HG03457 (cell line): ENCODE results near the gene PSAP.

Experiments
- ATAC-seq: cut with Tn5 transposase; IDR thresholded peaks from one replicate; pipeline ENCODE4 v1.9.1; 2021; ENCODE audit warnings: moderate number of reproducible peaks; ENCODE audit not compliant: unreplicated experiment

The PSAP gene

DNA sequence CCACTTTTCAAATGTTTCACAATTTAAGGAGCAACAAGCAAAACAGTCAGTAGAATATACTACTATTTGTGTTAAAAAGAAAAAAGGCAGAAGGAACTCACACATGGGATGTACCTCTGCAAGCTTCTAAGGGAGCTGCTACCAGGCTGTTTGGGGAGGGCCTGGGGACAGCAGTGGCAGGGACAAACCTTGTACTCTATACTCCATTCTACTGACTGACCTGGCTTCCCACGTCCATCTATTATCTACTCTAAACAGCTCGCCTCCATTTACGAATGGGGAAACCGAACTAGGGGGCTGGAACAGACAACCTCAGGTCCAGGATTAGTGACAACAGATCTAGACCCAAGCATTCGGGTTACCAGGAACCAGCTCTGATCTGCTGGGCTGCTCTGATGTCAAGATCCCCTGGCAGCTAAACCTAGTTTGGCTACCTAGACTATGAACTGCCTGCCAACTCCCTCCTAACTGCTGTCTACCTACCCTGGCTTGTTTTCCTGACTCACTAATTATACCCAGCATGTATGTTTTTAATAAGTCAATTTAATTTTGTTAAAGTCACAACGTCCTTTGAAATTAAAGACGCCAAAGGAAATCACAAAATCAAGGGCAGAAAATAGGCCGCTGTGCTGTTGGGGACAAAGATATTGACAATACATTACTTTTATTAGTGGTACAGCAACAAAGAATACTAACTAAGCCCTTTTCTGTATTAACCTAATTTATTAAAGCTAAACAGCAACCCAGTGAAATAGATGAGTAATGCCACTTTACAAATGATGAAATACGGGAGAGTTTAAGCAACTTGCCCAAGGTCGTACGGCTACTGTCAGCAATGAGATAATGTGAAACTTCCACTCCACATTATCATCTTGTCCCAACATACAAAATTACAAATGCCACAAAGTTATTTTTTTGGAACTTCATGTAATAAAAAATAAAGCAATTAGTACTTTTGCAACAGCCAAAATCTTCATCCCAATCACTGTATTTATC, 5.3 kb downstream of the PSAP start:
- ATAC-seq, result no peak

GRCh38 chr10:71844695-71845094, 6.4 kb downstream of the PSAP start:
- ATAC-seq, result no peak

- ATAC-seq, result no peak
Measured at GRCh38 chr10:71844084-71844483, 7.0 kb downstream of the PSAP start.

DNA sequence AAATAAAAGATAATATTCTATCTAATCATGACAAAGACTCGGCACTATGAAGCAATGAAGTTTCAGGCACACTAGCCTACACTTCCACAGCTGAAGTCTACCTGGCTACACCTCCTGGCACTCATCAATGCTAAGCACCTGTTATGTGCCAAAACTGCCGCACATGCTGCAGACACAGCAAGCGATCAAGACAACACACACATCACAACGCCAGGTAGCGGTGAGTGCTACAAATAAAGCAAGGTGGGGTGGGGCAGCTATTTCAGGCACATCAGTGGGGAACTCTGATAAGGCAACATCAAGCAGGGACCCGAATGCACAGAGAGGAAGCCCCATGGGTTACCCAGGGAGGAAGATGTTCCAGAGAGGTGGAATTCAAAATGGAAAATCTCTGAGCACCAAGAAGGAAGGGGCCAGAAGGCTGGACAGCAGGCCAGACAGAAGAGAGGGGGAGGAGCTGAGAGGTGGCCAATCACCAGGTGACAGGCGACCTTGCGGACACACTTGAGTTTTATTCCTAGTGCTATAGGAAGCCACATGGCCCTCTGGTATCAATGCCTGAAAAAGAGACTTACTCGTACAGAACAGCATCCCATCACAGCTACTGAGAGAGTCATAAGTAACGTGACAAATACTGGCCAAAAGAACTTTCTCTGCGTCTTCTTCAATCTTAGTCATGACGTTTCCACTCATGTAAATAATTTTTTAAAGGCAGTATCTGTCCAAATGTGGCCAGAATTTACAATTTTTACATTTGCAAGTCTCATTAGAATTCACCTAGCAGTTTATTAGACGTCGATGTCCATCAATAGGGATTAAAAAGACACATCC, 8.0 kb downstream of the PSAP start:
- no peak for ATAC-seq

DNA sequence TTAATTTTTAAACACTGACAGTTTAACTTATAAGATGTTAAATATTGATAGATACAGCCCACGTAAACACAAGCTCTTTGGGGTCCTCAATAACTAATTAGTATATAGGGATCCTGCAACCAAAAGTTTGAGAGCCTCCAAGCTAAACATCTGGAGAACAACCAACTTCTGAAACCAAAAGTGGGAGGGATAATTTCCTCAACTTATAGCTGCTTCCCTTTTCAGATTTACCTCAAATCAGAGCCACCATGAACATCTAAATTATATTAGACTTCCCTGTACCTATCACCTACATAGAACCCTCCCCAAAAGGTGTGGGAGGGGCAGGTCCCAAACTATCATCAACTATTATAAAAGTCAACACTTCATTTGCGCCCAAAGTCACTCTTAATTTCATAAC, 8.6 kb downstream of the PSAP start:
- ATAC-seq, result no peak

DNA sequence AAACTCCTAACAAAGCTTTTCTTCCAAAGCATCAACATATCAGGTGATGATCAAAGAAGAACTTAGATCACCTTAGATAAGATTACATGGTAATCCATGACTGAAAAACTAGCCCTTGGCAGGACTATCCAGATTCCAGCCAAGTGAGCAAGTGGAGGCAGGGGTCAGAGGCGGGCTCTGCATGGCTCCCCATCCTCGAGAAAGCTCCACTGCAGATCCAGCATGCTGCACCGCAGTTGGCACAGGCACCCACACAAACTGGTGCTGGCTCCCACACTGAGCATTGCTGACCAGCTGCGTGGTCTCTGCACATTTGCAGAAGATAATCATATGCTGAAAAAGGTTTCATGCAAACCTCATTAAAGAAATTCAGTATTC, 10.1 kb downstream of the PSAP start:
- ATAC-seq, result no peak

DNA sequence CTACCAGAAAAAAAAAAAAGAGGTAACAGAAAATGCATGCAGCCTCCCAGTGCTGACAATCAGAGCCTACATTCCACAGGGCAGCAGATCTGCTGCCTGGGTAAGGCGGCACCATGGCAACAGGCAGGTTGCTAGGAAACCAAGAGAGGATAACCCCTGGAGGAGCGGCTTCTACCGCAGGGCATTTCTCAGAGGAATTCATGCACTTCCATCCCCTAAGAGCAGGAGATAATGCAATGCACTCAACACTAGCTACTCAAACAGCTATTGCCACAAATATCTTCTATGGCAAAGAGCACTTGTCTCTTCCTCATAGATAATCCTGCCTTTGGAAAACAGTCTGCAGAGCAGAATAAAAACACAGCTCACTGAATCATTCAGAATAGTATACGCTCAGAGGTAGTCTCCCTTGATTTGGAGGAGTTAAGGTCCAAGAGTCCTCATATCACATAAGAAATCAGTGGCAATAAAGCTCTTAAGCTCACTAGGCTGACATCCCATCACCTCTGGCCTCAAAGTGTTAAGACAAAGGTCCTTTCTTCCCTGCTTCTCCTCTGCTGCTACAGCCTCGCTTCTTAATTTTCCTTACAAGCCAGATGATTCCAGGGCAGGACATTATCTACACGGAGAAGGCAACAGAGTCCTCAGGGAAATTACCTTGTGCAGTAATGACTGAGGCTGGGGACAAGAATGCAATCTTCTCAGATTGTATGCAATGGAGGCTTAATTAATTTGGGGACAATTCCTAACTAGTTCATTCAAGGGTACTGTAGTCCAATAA, 10.7 kb downstream of the PSAP start:
- ATAC-seq, result no peak

DNA sequence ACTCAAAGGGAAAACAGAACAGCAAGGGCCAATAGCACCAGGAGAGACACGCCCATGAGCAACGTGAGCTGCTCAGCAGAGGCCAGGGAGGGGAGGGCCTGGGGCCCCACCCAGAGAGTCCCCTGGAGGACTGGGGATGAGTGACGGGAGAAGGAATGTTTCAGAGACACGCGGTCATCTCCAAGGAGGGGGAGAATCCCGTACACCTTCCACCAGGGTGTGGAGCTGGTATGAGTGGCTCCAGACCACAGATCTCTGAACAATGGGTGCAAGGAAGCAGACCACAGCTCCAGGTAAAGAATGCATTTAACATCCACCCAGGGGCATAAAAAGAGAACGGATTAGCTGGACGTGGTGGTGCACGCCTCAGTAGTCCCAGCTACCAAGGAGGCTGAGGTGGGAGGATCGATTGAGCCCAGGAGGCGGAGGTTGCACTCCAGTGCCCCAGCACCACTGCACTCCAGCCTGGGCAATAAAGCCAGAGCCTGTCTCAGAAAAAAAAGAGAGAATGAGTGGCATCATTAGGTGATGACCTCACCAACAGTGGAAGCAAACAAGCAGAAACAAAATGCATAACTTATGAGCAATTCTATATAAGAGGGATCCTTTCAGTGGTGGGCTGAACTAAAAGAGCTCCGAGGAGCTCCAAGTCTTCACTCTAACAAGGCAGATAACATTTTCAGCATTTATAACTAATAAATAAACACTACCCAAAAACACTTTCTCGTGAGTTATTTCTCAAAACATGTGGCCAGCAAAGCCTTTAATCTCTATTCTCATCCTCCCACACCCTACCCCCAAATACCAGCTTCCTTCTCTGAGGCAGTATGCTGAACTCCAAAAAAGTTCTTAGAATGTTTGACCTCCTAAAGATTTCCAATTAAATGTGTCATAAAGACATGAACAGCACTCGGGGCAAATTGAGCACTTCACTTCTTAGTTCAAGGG, 12.5 kb downstream of the PSAP start:
- ATAC-seq, result no peak

- no peak for ATAC-seq
Measured at GRCh38 chr10:71837098-71837827, 13.8 kb downstream of the PSAP start.

DNA sequence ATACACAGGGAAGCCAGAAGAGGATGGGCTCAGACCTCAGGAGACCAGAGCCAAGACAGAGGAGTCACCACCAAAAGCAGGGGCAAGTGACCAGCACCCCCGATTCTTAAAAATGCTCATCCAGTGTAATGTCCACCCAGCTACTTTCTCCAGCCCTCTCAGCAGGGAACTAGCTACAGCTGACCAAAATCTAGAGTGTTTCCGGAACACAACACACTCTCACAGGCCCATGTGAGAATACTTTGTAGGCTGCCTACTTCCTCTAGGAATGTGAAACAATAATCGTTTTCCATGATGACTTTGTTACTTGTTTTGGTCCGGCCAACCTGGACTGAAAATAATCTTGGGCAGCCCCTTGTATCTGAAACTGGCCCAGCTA, 14.5 kb downstream of the PSAP start:
- peak; percentile 17 for ATAC-seq

- ATAC-seq, result peak; percentile 81
Measured at GRCh38 chr10:71835671-71836595, 15.1 kb downstream of the PSAP start.

DNA sequence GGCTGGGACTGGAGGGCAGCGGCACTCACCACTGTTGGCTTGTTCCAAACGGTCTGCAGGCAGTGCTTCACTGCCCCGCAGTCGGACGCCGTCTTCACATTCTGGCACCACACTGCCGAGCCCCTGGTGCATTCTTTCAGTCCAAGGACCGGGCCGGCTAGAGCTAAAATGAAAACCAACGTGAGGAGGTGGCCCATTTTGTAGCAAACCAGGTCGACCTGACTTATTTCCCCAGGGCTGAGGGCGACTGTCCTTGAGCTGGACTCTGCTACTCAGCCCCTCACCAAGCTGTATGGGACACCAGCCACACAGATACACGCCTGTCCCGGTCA, 16.7 kb downstream of the PSAP start:
- no peak for ATAC-seq

DNA sequence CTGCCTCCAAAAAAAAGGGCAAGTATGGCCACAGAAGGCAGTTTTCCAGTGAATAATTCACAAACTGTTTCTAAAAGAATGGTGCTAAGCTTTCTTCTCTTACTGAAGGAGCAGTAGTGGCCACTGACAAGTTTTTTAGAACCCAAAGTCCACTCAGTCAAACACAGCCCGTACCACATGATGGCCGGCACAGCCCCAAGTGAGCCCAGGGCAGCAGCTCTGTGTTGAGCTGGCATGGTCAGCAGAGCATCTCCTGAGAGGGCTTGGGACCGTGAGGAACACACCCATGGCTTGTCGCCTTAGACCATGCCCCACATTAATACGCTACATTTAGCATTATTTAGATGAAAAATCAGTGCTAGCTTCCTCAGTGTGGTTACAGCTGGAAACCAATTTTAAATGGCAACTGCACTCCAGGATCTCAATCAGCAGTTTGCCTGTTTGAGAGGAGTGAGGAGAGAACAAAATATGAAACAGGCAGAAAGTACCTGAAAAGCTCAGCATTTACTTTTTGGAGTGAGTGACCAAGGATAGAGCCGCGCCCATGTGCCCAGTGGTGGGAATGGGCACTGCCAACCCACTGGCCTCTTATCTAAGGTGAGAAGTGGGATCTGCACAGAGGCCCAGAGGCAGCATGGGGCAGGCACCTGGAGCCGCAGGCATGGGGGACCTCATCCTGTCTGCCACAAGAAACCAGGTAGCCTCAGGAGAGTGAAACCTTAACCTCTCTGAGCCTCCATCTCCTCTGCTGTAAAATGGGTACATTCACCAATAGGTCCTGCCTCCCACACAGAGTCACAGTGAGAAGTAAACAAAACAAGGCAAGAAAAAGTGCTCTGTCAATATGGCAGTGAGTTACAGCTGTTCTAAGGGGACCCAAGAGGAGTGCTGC, 17.4 kb downstream of the PSAP start:
- ATAC-seq, result no peak

GRCh38 chr10:71832967-71833366, 18.1 kb downstream of the PSAP start:
- ATAC-seq, result no peak

DNA sequence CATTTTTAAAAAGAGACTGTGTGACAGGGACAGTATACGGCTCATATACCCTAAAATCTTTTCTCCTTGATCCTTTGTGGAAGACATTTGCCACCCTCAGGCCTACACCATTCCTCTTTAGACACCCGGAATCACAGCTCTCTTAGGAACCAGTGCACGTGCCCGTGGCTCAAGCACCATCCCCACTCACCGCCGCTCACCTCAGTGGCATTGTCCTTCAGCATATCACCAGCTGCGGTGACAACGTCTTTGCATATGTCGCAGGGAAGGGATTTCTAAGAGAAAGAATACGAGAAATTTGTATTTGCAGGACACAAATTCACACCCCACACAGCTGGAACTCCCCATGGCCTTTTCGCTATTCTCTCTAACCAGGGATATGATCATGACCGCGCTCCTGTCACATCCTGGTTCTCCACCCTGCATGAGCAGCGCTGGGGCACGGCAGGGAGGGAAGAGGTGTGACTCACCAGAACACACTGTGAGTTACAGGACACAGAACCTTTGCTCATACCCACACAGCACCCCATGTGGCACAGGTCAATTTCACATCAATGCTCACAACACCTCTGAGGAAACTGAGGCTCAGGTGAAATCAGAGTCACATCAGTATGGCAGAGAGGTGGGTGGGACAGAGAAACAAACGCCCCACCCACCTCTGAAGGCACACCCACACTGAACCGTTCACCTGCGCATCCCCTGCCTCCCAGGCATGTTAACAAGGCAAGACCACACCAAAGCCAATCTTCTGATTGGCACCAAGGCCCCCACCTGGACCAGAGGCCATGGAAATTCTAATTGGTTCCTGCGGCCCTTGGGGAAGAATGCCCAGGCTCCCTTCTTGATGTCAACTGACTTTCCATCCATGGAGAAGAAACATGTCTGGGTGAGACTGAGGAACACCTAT, 19.2 kb downstream of the PSAP start:
- ATAC-seq, result no peak

- no peak for ATAC-seq
Measured at GRCh38 chr10:71830726-71831125, 20.3 kb downstream of the PSAP start.
